HG03342 (cell line): Measurements from ENCODE around the gene KRT16.
"Not testable (repeated sequence)": the region's sequence is repeated elsewhere in the genome, so short reads cannot be mapped to it uniquely, and the experiment has no call there.

ENCODE experiments used
- ATAC-seq: cut with Tn5 transposase; IDR thresholded peaks from one replicate; pipeline ENCODE4 v1.9.1; 2021; ENCODE audit warnings: mild to moderate bottlenecking, moderate library complexity; ENCODE audit not compliant: unreplicated experiment

Gene KRT16

GRCh38 chr17:41585301-41586056 lies 27.1 kb downstream of the KRT16 start:
- no peak for ATAC-seq

- not testable (repeated sequence) for ATAC-seq
Measured at GRCh38 chr17:41584331-41584927, 28.1 kb downstream of the KRT16 start.

- no peak for ATAC-seq
Measured at GRCh38 chr17:41583137-41584127, 29.1 kb downstream of the KRT16 start.

GRCh38 chr17:41582061-41582968 lies 30.3 kb downstream of the KRT16 start:
- ATAC-seq: not testable (repeated sequence)

GRCh38 chr17:41581366-41582060 lies 31.1 kb downstream of the KRT16 start:
- ATAC-seq: no peak

GRCh38 chr17:41580687-41581365 lies 31.7 kb downstream of the KRT16 start:
- no peak for ATAC-seq

GRCh38 chr17:41580244-41580575 lies 32.4 kb downstream of the KRT16 start:
- no peak for ATAC-seq

GRCh38 chr17:41579484-41580243 lies 32.9 kb downstream of the KRT16 start:
- peak; percentile 57 for ATAC-seq

GRCh38 chr17:41578971-41579370 lies 33.6 kb downstream of the KRT16 start:
- no peak for ATAC-seq

GRCh38 chr17:41578538-41578937 lies 34.0 kb downstream of the KRT16 start:
- ATAC-seq: no peak

- not testable (repeated sequence) for ATAC-seq
Measured at GRCh38 chr17:41576740-41577139, 35.8 kb downstream of the KRT16 start.

- ATAC-seq: no peak
Measured at GRCh38 chr17:41575336-41575735, 37.2 kb downstream of the KRT16 start.

- ATAC-seq: no peak
Measured at GRCh38 chr17:41571561-41572434, 40.8 kb downstream of the KRT16 start, which contains the start of gene KRT9. Gene KRT9 (minus strand): TSS chr17:41572059. CDS start chr17:41571992, 67 bp downstream.

- no peak for ATAC-seq
Measured at GRCh38 chr17:41567317-41567716, 45.2 kb downstream of the KRT16 start.

- no peak for ATAC-seq
Measured at GRCh38 chr17:41565338-41565737, 47.2 kb downstream of the KRT16 start.

- no peak for ATAC-seq
Measured at GRCh38 chr17:41563607-41564170, 48.9 kb downstream of the KRT16 start.

GRCh38 chr17:41561554-41561953 lies 51.0 kb downstream of the KRT16 start:
- ATAC-seq: no peak
